Breast epithelium (tissue), 4 donors: ENCODE data around the gene PRTFDC1. TPM values are rescaled to one million over a fixed set of nuclear protein-coding genes. Genes with fewer than 3 reads are reported as not detected.

Experiments
- DNase-seq, 2 donors: peaks; one replicate each; pipeline ENCODE4 v3.0.0-alpha.2; 2019; ENCODE audit warnings: low spot score in 2 of 2
- H3K27ac ChIP-seq, 2 donors: fragments of 200-600 bp; sonication (generic) in 1 of 2; one replicate each; pipeline ENCODE4 v1.5.1; 2016 to 2019; ENCODE audit warnings: mild to moderate bottlenecking in 1 of 2
- H3K27me3 ChIP-seq, 2 donors: fragments of 200-600 bp; sonication (generic) in 1 of 2; one replicate each; pipeline versions ENCODE4 v1.5.1 to v1.6.0; 2017 to 2019; ENCODE audit warnings: control low read depth in 1 of 2, mild to moderate bottlenecking in 1 of 2
- H3K36me3 ChIP-seq: fragments of 200-600 bp; one replicate; pipeline ENCODE4 v1.5.1; 2019
- H3K4me1 ChIP-seq, 2 donors: fragments of 200-600 bp; sonication (generic); one replicate each; pipeline ENCODE4 v1.5.1; 2016 to 2019; ENCODE audit warnings: control low read depth in 1 of 2
- H3K4me3 ChIP-seq, 3 donors: fragments of 200-600 bp; sonication (generic); 1 replicate in 2 of 3; 2 replicates in 1 of 3; pipeline ENCODE4 v1.5.1; 2016 to 2019; ENCODE audit warnings: mild to moderate bottlenecking in 3 of 3, moderate library complexity in 2 of 3
- H3K9me3 ChIP-seq, 2 donors: fragments of 200-600 bp; sonication (generic) in 1 of 2; one replicate each; pipeline ENCODE4 v1.5.1; 2016 to 2019; ENCODE audit warnings: control low read depth in 1 of 2
- CTCF ChIP-seq, 3 donors: fragments of 450-650 bp; IDR thresholded peaks; one replicate each; pipeline ENCODE4 v1.5.1; 2016 to 2017; ENCODE audit warnings: antibody characterized with exemption in 3 of 3, mild to moderate bottlenecking in 3 of 3, moderate library complexity in 3 of 3
- POLR2A ChIP-seq: fragments of 450-650 bp; IDR thresholded peaks from one replicate; pipeline ENCODE4 v1.6.1; 2016; ENCODE audit warnings: antibody characterized with exemption, mild to moderate bottlenecking, moderate library complexity
- POLR2AphosphoS5 ChIP-seq, 3 donors: sonication (generic); formaldehyde crosslinking; IDR thresholded peaks; one replicate each; pipeline ENCODE4 v1.6.1; 2017; ENCODE audit warnings: antibody characterized with exemption in 3 of 3
- intact Hi-C: fragments of 100-400 bp; cut with DNase I; formaldehyde crosslinking; loops from one replicate; pipeline ENCODE4 v1.15.1; 2023; ENCODE audit warnings: low total_unique reads
- total RNA-seq, 3 donors: library from RNA; depleted of rRNA; stranded (reverse); fragments of >200 nt; gene quantifications; one replicate each; pipeline ENCODE4 v1.1.0, GENCODE V29; 2016

PRTFDC1 gene
- total RNA-seq, 3 donors from 2014 or later, result 2.6 to 6.6 (median 3.3) TPM

DNA sequence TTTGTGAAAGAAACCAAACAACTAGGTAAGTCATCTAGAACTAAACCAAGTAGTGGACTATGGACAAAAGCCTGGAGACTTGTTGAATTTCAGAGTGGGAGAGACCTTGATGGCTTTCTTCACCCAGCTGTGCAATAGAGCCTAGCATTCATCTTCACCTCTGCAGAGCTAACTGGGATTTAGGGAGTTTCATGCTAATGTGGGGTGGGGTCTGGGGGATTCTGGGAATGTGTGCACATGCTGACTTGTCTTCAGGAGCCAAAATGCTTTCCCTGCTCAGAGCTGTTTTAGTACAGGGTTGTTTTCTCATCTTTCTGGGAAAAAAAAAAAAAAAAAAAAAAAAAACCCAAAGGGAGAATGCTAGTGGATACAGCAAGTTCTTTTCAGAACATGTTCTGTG is 147.4 kb downstream of the PRTFDC1 start:
- H3K4me3 ChIP-seq, result no peak overlapping the region
- no peaks in the 10 kb centered on the region for H3K4me1 ChIP-seq
- H3K27ac ChIP-seq, result no peak overlapping the region
- no peak for DNase-seq
- TF ChIP-seq CTCF (IDR thresholded peaks at IDR 0.05), result no peak
- no peak for TF ChIP-seq POLR2AphosphoS5 (IDR thresholded peaks at IDR 0.05)
- TF ChIP-seq POLR2A, result no peak
- no peaks in the 10 kb centered on the region for H3K9me3 ChIP-seq
- H3K27me3 ChIP-seq, result no peaks in the 10 kb centered on the region
- no peaks in the 10 kb centered on the region for H3K36me3 ChIP-seq
- intact Hi-C loops, result no loop called here

DNA sequence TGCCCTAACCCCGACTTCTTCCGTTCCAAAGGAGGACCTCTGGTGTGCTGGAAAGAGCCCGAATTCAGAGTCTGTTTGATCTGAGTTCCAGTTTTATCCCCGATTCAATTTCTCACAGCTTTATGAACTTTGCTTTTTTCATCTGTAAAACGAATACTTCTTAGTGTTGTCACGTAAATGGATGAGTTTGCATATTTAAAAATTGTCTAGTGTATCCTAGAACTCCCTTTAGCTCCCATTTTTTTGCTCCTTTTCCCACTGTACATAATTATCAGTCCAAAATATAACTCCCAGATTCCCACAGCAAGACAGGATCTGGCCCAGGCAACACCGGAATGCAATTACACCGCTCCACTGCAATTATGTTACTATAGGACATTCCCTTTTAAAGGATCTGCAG is 148.0 kb downstream of the PRTFDC1 start:
- H3K9me3 ChIP-seq, result no peaks in the 10 kb centered on the region
- no peaks in the 10 kb centered on the region for H3K27me3 ChIP-seq
- H3K27ac ChIP-seq, result no peak overlapping the region
- TF ChIP-seq POLR2AphosphoS5 (IDR thresholded peaks at IDR 0.05), result no peak
- no peak for TF ChIP-seq POLR2A
- no peak for TF ChIP-seq CTCF (IDR thresholded peaks at IDR 0.05)
- no peaks in the 10 kb centered on the region for H3K4me1 ChIP-seq
- intact Hi-C loops, result no loop called here
- no peak overlapping the region for H3K4me3 ChIP-seq
- H3K36me3 ChIP-seq, result no peaks in the 10 kb centered on the region
- DNase-seq, result no peak

DNA sequence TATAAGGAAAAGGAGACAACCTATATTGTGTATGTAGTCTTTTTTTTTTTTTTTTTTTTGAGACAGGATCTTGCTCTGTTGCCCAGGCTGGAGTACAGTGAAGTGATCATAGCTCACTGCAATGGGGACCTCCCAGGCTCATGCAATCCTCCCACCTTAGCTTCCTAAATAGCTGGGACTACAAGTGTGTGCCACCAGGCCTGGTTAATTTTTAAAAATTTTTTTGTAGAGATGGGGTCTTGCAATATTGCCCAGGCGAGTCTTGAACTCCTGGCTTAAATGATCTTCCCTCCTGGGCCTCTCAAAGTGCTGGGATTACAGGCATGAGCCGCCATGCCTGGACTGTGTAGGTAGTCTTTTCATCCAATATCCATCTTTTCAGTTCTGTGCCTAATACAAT is 150.0 kb downstream of the PRTFDC1 start:
- no peak for TF ChIP-seq CTCF (IDR thresholded peaks at IDR 0.05)
- TF ChIP-seq POLR2A, result no peak
- no peak for TF ChIP-seq POLR2AphosphoS5 (IDR thresholded peaks at IDR 0.05)
- no peaks in the 10 kb centered on the region for H3K27me3 ChIP-seq
- no peaks in the 10 kb centered on the region for H3K36me3 ChIP-seq
- no peaks in the 10 kb centered on the region for H3K9me3 ChIP-seq
- H3K4me3 ChIP-seq, result no peak overlapping the region
- no peaks in the 10 kb centered on the region for H3K4me1 ChIP-seq
- intact Hi-C loops, result no loop called here
- DNase-seq, result no peak
- H3K27ac ChIP-seq, result no peak overlapping the region

GRCh38 chr10:24800861-24801260 is 151.5 kb downstream of the PRTFDC1 start:
- no peak for DNase-seq
- no peaks in the 10 kb centered on the region for H3K9me3 ChIP-seq

More at GRCh38 chr10:24800861-24801260, 151.5 kb downstream of the PRTFDC1 start:
- H3K36me3 ChIP-seq, result no peaks in the 10 kb centered on the region
- intact Hi-C loops, result no loop called here
- H3K27me3 ChIP-seq, result no peaks in the 10 kb centered on the region
- no peak for TF ChIP-seq POLR2A
- no peak for TF ChIP-seq CTCF (IDR thresholded peaks at IDR 0.05)
- TF ChIP-seq POLR2AphosphoS5 (IDR thresholded peaks at IDR 0.05), result no peak
- H3K4me1 ChIP-seq, result no peaks in the 10 kb centered on the region
- H3K4me3 ChIP-seq, result no peak overlapping the region
- H3K27ac ChIP-seq, result no peak overlapping the region

Other genes starting within 250 kb of the PRTFDC1 start
- 100 to 1,000 TPM in 2 of 3 donors, 10 to 100 TPM in 1; 67.5 to 203 (median 105) TPM for gene ARHGAP21, start 228.7 kb downstream of the PRTFDC1 start, total RNA-seq
- not detected for gene ENKUR, start 63.6 kb upstream of the PRTFDC1 start, total RNA-seq
- 1 to 10 TPM; 1.6 to 4.2 (median 1.6) TPM for gene THNSL1, start 64.0 kb upstream of the PRTFDC1 start, total RNA-seq
- gene GPR158, start 222.4 kb upstream of the PRTFDC1 start, total RNA-seq, result under 1 TPM in 2 of 3 donors, not detected in 1; 0.16 to 0.29 TPM